Measurements from ENCODE around the gene NF1.

NF1 gene

DNA sequence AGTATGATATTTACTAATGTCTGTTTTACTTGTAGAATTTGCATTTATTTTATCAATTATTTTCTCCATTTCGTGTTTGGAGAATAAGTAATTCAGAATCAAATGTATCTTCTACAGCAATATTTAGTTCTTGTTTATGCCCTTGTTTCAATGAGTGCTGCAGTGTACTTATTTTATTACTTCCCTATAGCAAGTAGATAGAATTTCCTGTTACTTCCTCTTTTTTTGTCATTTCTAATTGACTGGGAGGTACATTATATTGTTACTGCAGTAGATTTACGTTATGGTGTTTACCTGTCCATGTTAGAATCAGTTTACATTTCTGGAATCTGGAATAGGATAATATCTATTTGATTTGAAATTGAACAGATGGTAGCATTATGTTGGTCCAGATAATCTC, 131.1 kb downstream of the NF1 start:
- H4K20me1 ChIP-seq (ENCODE audit: insufficient read depth, low read length), result no peaks in the 10 kb centered on the region
- no peaks in the 10 kb centered on the region for H3K36me3 ChIP-seq (replicated peaks; ENCODE audit: low read depth, low read length)
- H3K27ac ChIP-seq (ENCODE audit: low read length), result no peak overlapping the region
- TF ChIP-seq EZH2phosphoT487 (IDR thresholded peaks at IDR 0.05; ENCODE audit: low read depth), result no peak
- TF ChIP-seq CTCF (IDR thresholded peaks at IDR 0.05; ENCODE audit: low read depth, low read length), result no peak
- H3K4me1 ChIP-seq (ENCODE audit: low read length), result peaks cover 7% of the 10 kb centered on the region; the same call in 1 of the 2 replicates
- no peak overlapping the region for H2AFZ ChIP-seq (ENCODE audit: low read depth, low read length)
- H3K4me3 ChIP-seq (ENCODE audit: low read length), result no peak overlapping the region
- no peak overlapping the region for H3K4me2 ChIP-seq (ENCODE audit: low read length)
- H3K79me2 ChIP-seq (ENCODE audit: low read length), result no peaks in the 10 kb centered on the region
- H3K9ac ChIP-seq (ENCODE audit: low read length), result no peak overlapping the region
- no peaks in the 10 kb centered on the region for H3K9me3 ChIP-seq (ENCODE audit: insufficient read depth, low read length)
- H3K27me3 ChIP-seq (ENCODE audit: low read depth, low read length), result no peaks in the 10 kb centered on the region

DNA sequence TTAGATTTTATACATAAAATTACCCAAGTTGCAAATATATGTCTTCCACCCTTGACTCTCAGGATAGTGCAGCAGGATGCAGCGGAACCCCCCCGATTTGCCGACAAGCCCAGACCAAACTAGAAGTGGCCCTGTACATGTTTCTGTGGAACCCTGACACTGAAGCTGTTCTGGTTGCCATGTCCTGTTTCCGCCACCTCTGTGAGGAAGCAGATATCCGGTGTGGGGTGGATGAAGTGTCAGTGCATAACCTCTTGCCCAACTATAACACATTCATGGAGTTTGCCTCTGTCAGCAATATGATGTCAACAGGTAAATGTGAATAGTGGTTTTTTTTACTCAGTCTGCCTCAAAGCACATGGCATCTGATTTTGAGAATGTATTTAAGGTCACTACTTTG, 131.6 kb downstream of the NF1 start:
- Histone ChIP-seq H3K79me2 (ENCODE audit: low read length) (no peaks in the 10 kb centered on the region), H3K4me1 (ENCODE audit: low read length) (peaks cover 7% of the 10 kb centered on the region; the same call in 1 of the 2 replicates), H3K9ac (ENCODE audit: low read length) (no peak overlapping the region), H4K20me1 (ENCODE audit: insufficient read depth, low read length) (no peaks in the 10 kb centered on the region), H3K4me3 (ENCODE audit: low read length) (no peak overlapping the region), H3K27ac (ENCODE audit: low read length) (no peak overlapping the region), H2AFZ (ENCODE audit: low read depth, low read length) (no peak overlapping the region), H3K4me2 (ENCODE audit: low read length) (no peak overlapping the region), H3K27me3 (ENCODE audit: low read depth, low read length) (no peaks in the 10 kb centered on the region), H3K36me3 (replicated peaks; ENCODE audit: low read depth, low read length) (no peaks in the 10 kb centered on the region), H3K9me3 (ENCODE audit: insufficient read depth, low read length) (no peaks in the 10 kb centered on the region)
- TF ChIP-seq EZH2phosphoT487 (IDR thresholded peaks at IDR 0.05; ENCODE audit: low read depth) (no peak), CTCF (IDR thresholded peaks at IDR 0.05; ENCODE audit: low read depth, low read length) (no peak)

DNA sequence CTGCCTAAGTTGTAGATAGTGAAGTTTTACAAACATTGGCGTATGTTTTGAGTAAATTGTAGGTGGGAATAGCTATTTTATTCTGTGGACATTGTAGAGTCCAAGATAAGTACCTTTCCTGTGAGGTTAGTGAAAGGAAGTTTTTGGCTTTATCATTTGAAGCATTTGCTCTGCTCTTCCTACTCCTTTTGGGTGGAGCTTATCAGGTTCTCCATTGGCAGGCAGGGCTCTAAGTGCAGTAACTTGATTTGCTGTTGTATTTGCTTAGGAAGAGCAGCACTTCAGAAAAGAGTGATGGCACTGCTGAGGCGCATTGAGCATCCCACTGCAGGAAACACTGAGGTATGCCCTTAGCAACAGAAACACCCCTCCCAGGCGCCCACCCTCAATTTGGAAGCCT, 132.2 kb downstream of the NF1 start:
- TF ChIP-seq CTCF (IDR thresholded peaks at IDR 0.05; ENCODE audit: low read depth, low read length) (no peak), EZH2phosphoT487 (IDR thresholded peaks at IDR 0.05; ENCODE audit: low read depth) (no peak)
- Histone ChIP-seq H4K20me1 (ENCODE audit: insufficient read depth, low read length) (no peaks in the 10 kb centered on the region), H3K4me1 (ENCODE audit: low read length) (peaks cover 7% of the 10 kb centered on the region; the same call in 1 of the 2 replicates), H3K36me3 (replicated peaks; ENCODE audit: low read depth, low read length) (no peaks in the 10 kb centered on the region), H3K27ac (ENCODE audit: low read length) (no peak overlapping the region), H2AFZ (ENCODE audit: low read depth, low read length) (no peak overlapping the region), H3K9me3 (ENCODE audit: insufficient read depth, low read length) (no peaks in the 10 kb centered on the region), H3K4me2 (ENCODE audit: low read length) (no peak overlapping the region), H3K4me3 (ENCODE audit: low read length) (no peak overlapping the region), H3K27me3 (ENCODE audit: low read depth, low read length) (no peaks in the 10 kb centered on the region), H3K9ac (ENCODE audit: low read length) (no peak overlapping the region), H3K79me2 (ENCODE audit: low read length) (no peaks in the 10 kb centered on the region)

DNA sequence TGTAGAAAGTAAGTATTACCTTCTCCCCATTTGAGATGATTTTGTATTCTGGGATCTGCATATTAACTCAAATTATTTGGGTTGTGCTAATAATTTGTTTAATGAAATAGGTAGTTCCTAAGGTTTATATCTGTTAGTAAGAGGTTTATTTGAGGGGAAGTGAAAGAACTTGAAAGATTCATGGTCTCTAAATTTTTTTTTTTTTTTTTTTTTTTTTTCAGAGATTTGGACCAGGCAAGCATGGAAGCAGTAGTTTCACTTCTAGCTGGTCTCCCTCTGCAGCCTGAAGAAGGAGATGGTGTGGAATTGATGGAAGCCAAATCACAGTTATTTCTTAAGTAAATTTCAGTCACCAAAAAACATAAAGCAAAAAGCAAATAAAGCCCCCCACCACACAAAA, 137.1 kb downstream of the NF1 start:
- TF ChIP-seq CTCF (IDR thresholded peaks at IDR 0.05; ENCODE audit: low read depth, low read length), result no peak
- no peak for TF ChIP-seq EZH2phosphoT487 (IDR thresholded peaks at IDR 0.05; ENCODE audit: low read depth)
- Histone ChIP-seq H3K4me3 (ENCODE audit: low read length) (no peak overlapping the region), H3K9me3 (ENCODE audit: insufficient read depth, low read length) (no peaks in the 10 kb centered on the region), H3K9ac (ENCODE audit: low read length) (no peak overlapping the region), H3K27ac (ENCODE audit: low read length) (no peak overlapping the region), H3K79me2 (ENCODE audit: low read length) (no peaks in the 10 kb centered on the region), H3K36me3 (replicated peaks; ENCODE audit: low read depth, low read length) (peaks cover 16% of the 10 kb centered on the region), H2AFZ (ENCODE audit: low read depth, low read length) (no peak overlapping the region), H3K27me3 (ENCODE audit: low read depth, low read length) (no peaks in the 10 kb centered on the region), H4K20me1 (ENCODE audit: insufficient read depth, low read length) (no peaks in the 10 kb centered on the region), H3K4me2 (ENCODE audit: low read length) (no peak overlapping the region), H3K4me1 (ENCODE audit: low read length) (no peaks in the 10 kb centered on the region)

Data from OCI-LY3 (cell line).